H9 (cell line): ENCODE data around the gene KIAA1328. TPM values are rescaled to one million over a fixed set of nuclear protein-coding genes. Genes with fewer than 3 reads are reported as not detected.

ENCODE experiments used
- DNase-seq: peaks from one replicate; pipeline ENCODE4 v3.0.0-alpha.2; 2017
- H2AFZ ChIP-seq: one replicate; pipeline ENCODE4 v1.6.1; 2013; ENCODE audit warnings: mild to moderate bottlenecking, low read length, control low read depth, moderate library complexity
- H2AK5ac ChIP-seq: 2 replicates; pipeline ENCODE4 v1.6.1; 2013; ENCODE audit warnings: low read length, control low read depth, mixed read lengths; ENCODE audit not compliant: insufficient read length
- H2BK120ac ChIP-seq: one replicate; pipeline ENCODE4 v1.6.1; 2013; ENCODE audit warnings: low read depth, mild to moderate bottlenecking, low read length, control low read depth, inconsistent platforms; ENCODE audit not compliant: poor library complexity, severe bottlenecking
- H2BK12ac ChIP-seq: 2 replicates; pipeline ENCODE4 v1.6.1; 2013; ENCODE audit warnings: low read length, control low read depth, mixed read lengths, low read depth; ENCODE audit not compliant: insufficient read length
- H2BK15ac ChIP-seq: 2 replicates; pipeline ENCODE4 v1.6.1; 2013; ENCODE audit warnings: low read depth, low read length, control low read depth
- H2BK20ac ChIP-seq: one replicate; pipeline ENCODE4 v1.6.1; 2013; ENCODE audit warnings: low read depth, mild to moderate bottlenecking, low read length, control low read depth, inconsistent platforms; ENCODE audit not compliant: poor library complexity, severe bottlenecking
- H2BK5ac ChIP-seq: 2 replicates; pipeline ENCODE4 v1.6.1; 2013; ENCODE audit warnings: low read length, control low read depth, mixed read lengths; ENCODE audit not compliant: insufficient read length
- H3K14ac ChIP-seq: 2 replicates; pipeline ENCODE4 v1.6.1; 2013; ENCODE audit warnings: low read length, control low read depth; ENCODE audit not compliant: insufficient read depth
- H3K18ac ChIP-seq: 2 replicates; pipeline ENCODE4 v1.6.1; 2013; ENCODE audit warnings: low read depth, mild to moderate bottlenecking, mixed read lengths, low read length, control low read depth; ENCODE audit not compliant: insufficient read length
- H3K23ac ChIP-seq: 2 replicates; pipeline ENCODE4 v1.6.1; 2013; ENCODE audit warnings: low read length, control low read depth, mixed read lengths, low read depth; ENCODE audit not compliant: insufficient read length
- H3K23me2 ChIP-seq: 2 replicates; pipeline ENCODE4 v1.6.1; 2013; ENCODE audit warnings: low read depth, mild to moderate bottlenecking, mixed read lengths, low read length, control low read depth; ENCODE audit not compliant: insufficient read length, poor library complexity, severe bottlenecking
- H3K27ac ChIP-seq: 2 replicates; pipeline ENCODE4 v1.5.1; 2013; ENCODE audit warnings: low read length, control low read depth, mixed read lengths, low read depth; ENCODE audit not compliant: insufficient read length
- H3K27me3 ChIP-seq: 2 replicates; pipeline ENCODE4 v1.6.1; 2013; ENCODE audit warnings: low read length, control low read depth, inconsistent platforms; ENCODE audit not compliant: insufficient read depth
- H3K4ac ChIP-seq: 2 replicates; pipeline ENCODE4 v1.6.1; 2013; ENCODE audit warnings: low read depth, mild to moderate bottlenecking, control low read depth, inconsistent platforms, low read length, moderate library complexity
- H3K4me1 ChIP-seq: 2 replicates; pipeline ENCODE4 v1.6.1; 2013; ENCODE audit warnings: low read length, control low read depth, inconsistent platforms; ENCODE audit not compliant: insufficient read depth
- H3K4me2 ChIP-seq: 2 replicates; pipeline ENCODE4 v1.6.1; 2013; ENCODE audit warnings: low read length, control low read depth, mixed read lengths; ENCODE audit not compliant: insufficient read length, insufficient read depth
- H3K56ac ChIP-seq: 2 replicates; pipeline ENCODE4 v1.6.1; 2013; ENCODE audit warnings: low read depth, mild to moderate bottlenecking, mixed read lengths, low read length, control low read depth; ENCODE audit not compliant: insufficient read length
- H3K79me1 ChIP-seq: 2 replicates; pipeline ENCODE4 v1.6.1; 2013; ENCODE audit warnings: low read depth, mild to moderate bottlenecking, moderate library complexity, low read length, control low read depth, inconsistent platforms; ENCODE audit not compliant: insufficient read depth, poor library complexity, severe bottlenecking
- H3K79me2 ChIP-seq: 2 replicates; pipeline ENCODE4 v1.6.1; 2013; ENCODE audit warnings: low read length, control low read depth, inconsistent platforms; ENCODE audit not compliant: insufficient read depth
- H3K9ac ChIP-seq: 2 replicates; pipeline ENCODE4 v1.6.1; 2013; ENCODE audit warnings: low read length, control low read depth, mixed read lengths; ENCODE audit not compliant: insufficient read length; ENCODE audit errors: extremely low read depth
- H3K9me3 ChIP-seq: one replicate; pipeline ENCODE4 v1.6.1; 2013; ENCODE audit warnings: low read depth, low read length, inconsistent platforms; ENCODE audit not compliant: control insufficient read depth
- H3T11ph ChIP-seq: one replicate; pipeline ENCODE4 v1.6.1; 2013; ENCODE audit warnings: mild to moderate bottlenecking, low read length, control low read depth, inconsistent platforms
- H4K20me1 ChIP-seq: one replicate; pipeline ENCODE4 v1.6.1; 2013; ENCODE audit not compliant: control insufficient read depth, insufficient read length, insufficient read depth
- H4K5ac ChIP-seq: 2 replicates; pipeline ENCODE4 v1.6.1; 2013; ENCODE audit warnings: low read depth, mild to moderate bottlenecking, mixed read lengths, low read length, control low read depth; ENCODE audit not compliant: insufficient read length
- H4K8ac ChIP-seq: replicated peaks from 2 replicates; pipeline ENCODE4 v1.6.1; 2013; ENCODE audit warnings: low read length, control low read depth, mixed read lengths, low read depth; ENCODE audit not compliant: insufficient read length
- H4K91ac ChIP-seq: 2 replicates; pipeline ENCODE4 v1.6.1; 2013; ENCODE audit warnings: low read depth, mild to moderate bottlenecking, moderate library complexity, mixed read lengths, low read length, control low read depth; ENCODE audit not compliant: insufficient read length
- H3K27ac Mint-ChIP-seq, 3 experiments: 2 replicates in 2 of 3; 3 replicates in 1 of 3; pipeline ENCODE4 v1.8.0; 2020 to 2021; ENCODE audit warnings: mixed read lengths in 3 of 3, mild to moderate bottlenecking in 1 of 3, moderate library complexity in 1 of 3
- H3K27me3 Mint-ChIP-seq: 2 replicates; pipeline ENCODE4 v1.8.0; 2021; ENCODE audit warnings: low read depth, mild to moderate bottlenecking, moderate library complexity, mixed read lengths
- H3K36me3 Mint-ChIP-seq, 3 experiments: 2 replicates in 2 of 3; 3 replicates in 1 of 3; pipeline ENCODE4 v1.8.0; 2020 to 2021; ENCODE audit warnings: low read depth in 3 of 3, mixed read lengths in 3 of 3; ENCODE audit not compliant: insufficient read depth in 1 of 3
- H3K4me1 Mint-ChIP-seq, 2 experiments: 2 replicates each; pipeline ENCODE4 v1.8.0; 2020; ENCODE audit warnings: mixed read lengths in 2 of 2
- H3K4me3 Mint-ChIP-seq, 2 experiments: 2 replicates in 1 of 2; 3 replicates in 1 of 2; pipeline ENCODE4 v1.8.0; 2020 to 2021; ENCODE audit warnings: mild to moderate bottlenecking in 2 of 2, mixed read lengths in 2 of 2, moderate library complexity in 1 of 2
- H3K9me3 Mint-ChIP-seq, 2 experiments: 2 replicates in 1 of 2; 3 replicates in 1 of 2; pipeline ENCODE4 v1.8.0; 2020; ENCODE audit warnings: mild to moderate bottlenecking in 2 of 2, mixed read lengths in 2 of 2, moderate library complexity in 1 of 2
- total RNA-seq: library from RNA; stranded (reverse); gene quantifications from 2 replicates; pipeline ENCODE4 v1.2.1, GENCODE V29; 2021
- TF ChIP-seq, protein P1 (sequence below): fragments of 200-600 bp; sonication (generic); conservative IDR thresholded peaks from 3 replicates; pipeline ENCODE4 v1.8.0; 2021; ENCODE audit warnings: antibody characterized with exemption, mild to moderate bottlenecking

The KIAA1328 gene
- total RNA-seq, 1 experiment from 2014 or later, result 4.9 TPM

DNA sequence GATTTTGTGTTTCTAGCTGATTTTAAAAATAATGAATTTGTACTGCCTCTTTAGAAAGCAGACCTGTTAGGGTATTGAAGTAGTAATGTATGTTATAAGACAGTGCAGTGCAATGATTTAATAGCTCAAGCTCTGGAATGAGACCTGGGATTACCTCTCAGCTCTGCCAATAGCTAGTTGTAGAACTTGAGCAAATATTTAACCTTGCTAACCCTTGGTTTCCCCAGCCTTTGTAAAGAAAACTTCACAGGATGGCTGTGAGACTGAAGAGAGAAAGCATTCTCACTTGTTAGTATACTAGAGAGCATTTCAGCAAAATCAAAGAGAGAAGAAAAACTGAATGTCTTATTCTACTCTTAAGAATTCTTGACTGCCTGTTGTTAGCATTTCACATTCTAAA is 293.9 kb downstream of the KIAA1328 start:
- H2BK20ac ChIP-seq, result no peak overlapping the region
- H3K4me3 Mint-ChIP-seq, result no peak overlapping the region
- H2BK12ac ChIP-seq, result no peak overlapping the region
- no peak overlapping the region for H3K4ac ChIP-seq
- no peak overlapping the region for H4K91ac ChIP-seq
- H2BK15ac ChIP-seq, result no peak overlapping the region
- no peak overlapping the region for H3T11ph ChIP-seq
- no peak overlapping the region; the same call in 1 of the 2 replicates for H3K14ac ChIP-seq
- TF ChIP-seq, protein P1, sequence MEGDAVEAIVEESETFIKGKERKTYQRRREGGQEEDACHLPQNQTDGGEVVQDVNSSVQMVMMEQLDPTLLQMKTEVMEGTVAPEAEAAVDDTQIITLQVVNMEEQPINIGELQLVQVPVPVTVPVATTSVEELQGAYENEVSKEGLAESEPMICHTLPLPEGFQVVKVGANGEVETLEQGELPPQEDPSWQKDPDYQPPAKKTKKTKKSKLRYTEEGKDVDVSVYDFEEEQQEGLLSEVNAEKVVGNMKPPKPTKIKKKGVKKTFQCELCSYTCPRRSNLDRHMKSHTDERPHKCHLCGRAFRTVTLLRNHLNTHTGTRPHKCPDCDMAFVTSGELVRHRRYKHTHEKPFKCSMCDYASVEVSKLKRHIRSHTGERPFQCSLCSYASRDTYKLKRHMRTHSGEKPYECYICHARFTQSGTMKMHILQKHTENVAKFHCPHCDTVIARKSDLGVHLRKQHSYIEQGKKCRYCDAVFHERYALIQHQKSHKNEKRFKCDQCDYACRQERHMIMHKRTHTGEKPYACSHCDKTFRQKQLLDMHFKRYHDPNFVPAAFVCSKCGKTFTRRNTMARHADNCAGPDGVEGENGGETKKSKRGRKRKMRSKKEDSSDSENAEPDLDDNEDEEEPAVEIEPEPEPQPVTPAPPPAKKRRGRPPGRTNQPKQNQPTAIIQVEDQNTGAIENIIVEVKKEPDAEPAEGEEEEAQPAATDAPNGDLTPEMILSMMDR, result no peak
- no peak overlapping the region for H4K8ac ChIP-seq
- H3K27ac Mint-ChIP-seq, result no peak overlapping the region
- no peak overlapping the region for H3K9ac ChIP-seq
- H3K18ac ChIP-seq, result no peak overlapping the region
- H3K79me2 ChIP-seq, result no peaks in the 10 kb centered on the region
- H3K27ac ChIP-seq, result no peak overlapping the region
- no peaks in the 10 kb centered on the region for H3K27me3 Mint-ChIP-seq
- H2BK120ac ChIP-seq, result no peak overlapping the region
- H3K36me3 Mint-ChIP-seq, result no peaks in the 10 kb centered on the region; a peak in 1 of 7 replicates
- no peaks in the 10 kb centered on the region for H3K9me3 ChIP-seq
- H3K23ac ChIP-seq, result no peak overlapping the region
- H3K9me3 Mint-ChIP-seq, result no peaks in the 10 kb centered on the region
- no peak overlapping the region for H3K4me2 ChIP-seq
- H2AFZ ChIP-seq, result no peak overlapping the region
- H2AK5ac ChIP-seq, result no peak overlapping the region
- no peaks in the 10 kb centered on the region for H3K23me2 ChIP-seq
- no peak overlapping the region for H2BK5ac ChIP-seq
- no peaks in the 10 kb centered on the region for H3K79me1 ChIP-seq
- H4K20me1 ChIP-seq, result no peaks in the 10 kb centered on the region
- H3K56ac ChIP-seq, result no peak overlapping the region
- H3K27me3 ChIP-seq, result no peaks in the 10 kb centered on the region
- 0 out of 2 replicates have a peak, but pooled peaks cover 2% of the 10 kb centered on the region for H3K4me1 ChIP-seq
- DNase-seq, result no peak
- peaks cover 6 to 8% of the 10 kb centered on the region in 2 experiments for H3K4me1 Mint-ChIP-seq
- H4K5ac ChIP-seq, result no peak overlapping the region
